CD8-positive, alpha-beta memory T cell (primary cell): ENCODE measurements around the gene RBMS3. TPM values are rescaled to one million over a fixed set of nuclear protein-coding genes. Genes with fewer than 3 reads are reported as not detected.

Experiments
- CTCF ChIA-PET: fragments of 350-600 bp; sonication (Branson Sonifier 250); formaldehyde crosslinking; loops from one replicate; lab custom pipeline; 2021; ENCODE audit warnings: antibody characterized with exemption; lab: Charles Lee
- POLR2A ChIA-PET: fragments of 350-600 bp; sonication (Branson Sonifier 250); formaldehyde crosslinking; loops from one replicate; lab custom pipeline; 2021; ENCODE audit warnings: antibody characterized with exemption; lab: Charles Lee
- DNase-seq, 5 donors: peaks; one replicate each; pipeline versions ENCODE4 v3.0.0 to v3.0.0-alpha.2; 2020 to 2022; ENCODE audit warnings: mixed read lengths in 1 of 5
- H3K27ac ChIP-seq: one replicate; pipeline ENCODE4 v1.7.0; 2013; ENCODE audit warnings: low read depth, mild to moderate bottlenecking, low read length, moderate library complexity
- H3K27me3 ChIP-seq: 2 replicates; pipeline ENCODE4 v1.7.0; 2013; ENCODE audit warnings: low read length, mild to moderate bottlenecking; ENCODE audit not compliant: insufficient read depth, poor library complexity, severe bottlenecking
- H3K36me3 ChIP-seq: 2 replicates; pipeline ENCODE4 v1.7.0; 2013; ENCODE audit warnings: mild to moderate bottlenecking, low read length, moderate library complexity; ENCODE audit not compliant: insufficient read depth
- H3K4me1 ChIP-seq: 2 replicates; pipeline ENCODE4 v1.7.0; 2013; ENCODE audit warnings: mild to moderate bottlenecking, low read length, moderate library complexity; ENCODE audit not compliant: insufficient read depth
- H3K4me3 ChIP-seq: 2 replicates; pipeline ENCODE4 v1.7.0; 2013; ENCODE audit warnings: mild to moderate bottlenecking, low read length
- H3K9me3 ChIP-seq: 2 replicates; pipeline ENCODE4 v1.7.0; 2013; ENCODE audit warnings: mild to moderate bottlenecking, low read length
- H3K27ac Mint-ChIP-seq, 8 donors: one replicate each; pipeline ENCODE4 v1.8.0; 2020 to 2021; ENCODE audit warnings: mixed read lengths in 8 of 8, mild to moderate bottlenecking in 6 of 8, inconsistent platforms in 3 of 8, moderate library complexity in 3 of 8
- H3K27me3 Mint-ChIP-seq, 2 donors: one replicate each; pipeline ENCODE4 v1.8.0; 2020 to 2021; ENCODE audit warnings: mixed read lengths in 2 of 2, mild to moderate bottlenecking in 1 of 2, moderate library complexity in 1 of 2
- H3K36me3 Mint-ChIP-seq, 3 donors: one replicate each; pipeline ENCODE4 v1.8.0; 2020 to 2021; ENCODE audit warnings: mixed read lengths in 3 of 3, inconsistent platforms in 1 of 3, mild to moderate bottlenecking in 1 of 3
- H3K4me1 Mint-ChIP-seq, 3 donors: one replicate each; pipeline ENCODE4 v1.8.0; 2020 to 2021; ENCODE audit warnings: mixed read lengths in 3 of 3, inconsistent platforms in 1 of 3, mild to moderate bottlenecking in 1 of 3
- H3K4me3 Mint-ChIP-seq, 7 donors: one replicate each; pipeline ENCODE4 v1.8.0; 2020 to 2021; ENCODE audit warnings: mixed read lengths in 7 of 7, mild to moderate bottlenecking in 6 of 7, moderate library complexity in 4 of 7, inconsistent platforms in 2 of 7
- H3K9me3 Mint-ChIP-seq, 5 donors: one replicate each; pipeline ENCODE4 v1.8.0; 2020 to 2022; ENCODE audit warnings: mixed read lengths in 5 of 5, mild to moderate bottlenecking in 3 of 5, moderate library complexity in 2 of 5, inconsistent platforms in 1 of 5
- polyA plus RNA-seq: library from polyadenylated mRNA; unstranded; fragments of 300-500 nt; fragmentation: Illumina TruSeq; gene quantifications from one replicate; pipeline ENCODE4 v1.2.3, GENCODE V29; 2021
- total RNA-seq, 2 experiments: library from RNA; stranded (reverse); gene quantifications; one replicate each; pipeline ENCODE4 v1.2.3, GENCODE V29; 2021

Gene RBMS3
- total and polyA plus RNA-seq, 3 experiments from 2014 or later, result 0.21 to 0.33 (median 0.22) TPM

- ChIA-PET POLR2A (no interaction called here), CTCF (no interaction called here)
- Histone ChIP-seq H3K27me3 (no peaks in the 10 kb centered on the region), H3K4me3 (no peak overlapping the region), H3K27ac (no peak overlapping the region), H3K4me1 (no peaks in the 10 kb centered on the region), H3K9me3 (no peaks in the 10 kb centered on the region), H3K36me3 (no peaks in the 10 kb centered on the region)
- no peak for DNase-seq
- Mint-ChIP-seq H3K27ac (no peak overlapping the region), H3K36me3 (no peaks in the 10 kb centered on the region), H3K4me3 (no peak overlapping the region), H3K27me3 (no peaks in the 10 kb centered on the region), H3K4me1 (no peaks in the 10 kb centered on the region), H3K9me3 (peaks cover 0 to 2% (median 0%) of the 10 kb centered on the region in 5 donors)
These were observed 460.4 kb downstream of the RBMS3 start for GRCh38 chr3:29741231-29741630.

DNA sequence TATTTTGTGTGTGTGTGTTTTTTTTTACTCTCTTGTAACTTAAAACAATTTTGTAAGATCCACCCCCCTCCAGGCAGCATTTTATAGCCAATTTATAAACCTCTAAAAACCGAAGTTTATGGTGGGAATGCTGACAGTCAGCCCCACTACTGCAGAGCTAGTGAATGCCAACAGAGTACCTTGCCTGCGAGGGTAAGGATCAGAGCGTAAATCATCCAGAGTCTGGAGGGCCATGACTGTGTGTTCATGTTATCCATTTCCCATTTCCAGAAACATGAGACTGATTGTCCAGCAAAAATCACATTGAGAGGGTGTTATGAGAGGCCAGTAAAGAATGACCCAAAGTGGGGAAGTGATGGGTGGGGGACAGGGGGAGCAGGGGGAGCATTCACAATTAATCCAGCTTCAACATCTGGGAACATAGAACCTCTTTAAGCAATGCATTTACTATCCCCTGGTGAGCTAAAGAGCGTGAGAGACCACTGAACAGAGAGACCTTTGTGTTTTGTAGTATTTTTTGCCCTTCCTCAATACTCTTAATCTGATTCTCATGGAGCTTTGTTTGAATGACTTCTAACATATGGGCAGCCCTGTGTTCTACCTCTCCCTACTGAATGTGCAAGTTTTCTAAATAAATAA, 464.5 kb downstream of the RBMS3 start:
- Histone ChIP-seq H3K27ac (no peak overlapping the region), H3K27me3 (no peaks in the 10 kb centered on the region), H3K4me1 (no peaks in the 10 kb centered on the region), H3K9me3 (no peaks in the 10 kb centered on the region), H3K4me3 (no peak overlapping the region), H3K36me3 (no peaks in the 10 kb centered on the region)
- H3K27ac Mint-ChIP-seq, result no peak overlapping the region
- no peak for DNase-seq
- ChIA-PET POLR2A (no interaction called here), CTCF (no interaction called here)
- no peaks in the 10 kb centered on the region for H3K4me1 Mint-ChIP-seq
- no peak overlapping the region for H3K4me3 Mint-ChIP-seq
- H3K36me3 Mint-ChIP-seq, result no peaks in the 10 kb centered on the region
- H3K9me3 Mint-ChIP-seq, result peaks cover 0 to 2% (median 0%) of the 10 kb centered on the region in 5 donors
- no peaks in the 10 kb centered on the region for H3K27me3 Mint-ChIP-seq

DNA sequence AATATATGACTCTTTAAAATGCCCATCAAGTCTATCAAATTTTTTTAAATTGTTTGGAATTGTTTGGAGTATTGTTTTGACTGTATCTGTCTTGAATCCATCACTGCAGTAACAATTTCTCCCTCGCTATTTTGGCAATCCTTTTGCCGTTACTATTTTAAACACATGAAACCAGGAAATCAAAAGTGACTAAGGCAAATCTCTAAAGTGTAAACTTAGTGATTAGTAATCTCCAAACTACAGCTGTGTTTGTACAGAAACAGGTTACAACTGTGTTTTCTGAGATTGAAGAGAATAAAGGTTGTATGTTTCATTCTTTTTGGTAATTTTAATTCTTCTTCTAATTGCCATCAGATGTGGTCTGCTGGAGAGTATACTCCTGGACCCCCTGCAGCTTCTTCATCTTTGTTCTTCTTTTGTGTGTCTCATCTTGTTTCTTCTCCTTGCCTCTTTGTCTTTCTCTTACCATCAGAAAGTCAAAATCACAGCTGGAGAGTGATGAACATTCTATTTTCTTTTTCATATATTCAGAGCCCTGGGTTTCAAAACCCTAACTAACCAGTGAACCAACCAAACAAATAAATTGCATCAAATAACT, 465.4 kb downstream of the RBMS3 start:
- Histone ChIP-seq H3K27me3 (no peaks in the 10 kb centered on the region), H3K4me3 (no peak overlapping the region), H3K9me3 (no peaks in the 10 kb centered on the region), H3K4me1 (no peaks in the 10 kb centered on the region), H3K36me3 (no peaks in the 10 kb centered on the region), H3K27ac (no peak overlapping the region)
- Mint-ChIP-seq H3K27ac (peak overlapping the region in 1 of 8 donors; percentile 11), H3K27me3 (peaks cover 0 to 2% of the 10 kb centered on the region in 2 donors), H3K36me3 (no peaks in the 10 kb centered on the region), H3K9me3 (no peaks in the 10 kb centered on the region), H3K4me3 (no peak overlapping the region), H3K4me1 (no peaks in the 10 kb centered on the region)
- ChIA-PET POLR2A (no interaction called here), CTCF (no interaction called here)
- no peak for DNase-seq

DNA sequence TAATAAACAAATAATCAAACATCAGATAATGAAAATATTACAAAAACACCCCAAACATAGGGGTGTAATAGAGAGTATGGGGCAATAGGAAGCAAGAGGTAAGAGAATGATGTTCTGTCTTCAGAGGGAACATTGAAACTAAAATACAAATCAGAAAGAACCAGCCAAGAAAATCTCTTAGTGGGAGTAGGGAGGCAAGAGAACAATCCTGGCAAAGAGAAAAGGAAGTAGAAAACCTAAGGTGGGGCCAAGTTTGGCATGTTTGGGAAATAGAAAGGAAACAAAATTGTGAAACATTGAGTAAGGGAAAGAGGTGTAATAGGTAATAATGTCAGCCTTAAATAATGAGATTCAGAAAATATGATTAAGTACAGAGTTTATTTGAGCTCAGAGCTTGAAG, 467.1 kb downstream of the RBMS3 start:
- ChIA-PET POLR2A (no interaction called here), CTCF (no interaction called here)
- Mint-ChIP-seq H3K4me3 (no peak overlapping the region), H3K36me3 (no peaks in the 10 kb centered on the region), H3K27me3 (peaks cover 0 to 2% of the 10 kb centered on the region in 2 donors), H3K9me3 (no peaks in the 10 kb centered on the region), H3K27ac (no peak overlapping the region), H3K4me1 (no peaks in the 10 kb centered on the region)
- H3K27me3 ChIP-seq, result no peaks in the 10 kb centered on the region
- no peaks in the 10 kb centered on the region for H3K4me1 ChIP-seq
- H3K4me3 ChIP-seq, result no peak overlapping the region
- H3K27ac ChIP-seq, result no peak overlapping the region
- no peaks in the 10 kb centered on the region for H3K9me3 ChIP-seq
- DNase-seq, result no peak
- no peaks in the 10 kb centered on the region for H3K36me3 ChIP-seq

GRCh38 chr3:29751647-29752314, 470.9 kb downstream of the RBMS3 start:
- H3K9me3 ChIP-seq, result no peaks in the 10 kb centered on the region
- DNase-seq, result no peak
- H3K27me3 ChIP-seq, result no peaks in the 10 kb centered on the region
- CTCF ChIA-PET, result no interaction called here
- no peaks in the 10 kb centered on the region for H3K4me1 Mint-ChIP-seq
- POLR2A ChIA-PET, result no interaction called here
- no peak overlapping the region for H3K27ac ChIP-seq
- H3K4me3 ChIP-seq, result no peak overlapping the region
- H3K9me3 Mint-ChIP-seq, result peaks cover 0 to 3% (median 0%) of the 10 kb centered on the region in 5 donors
- no peak overlapping the region for H3K27ac Mint-ChIP-seq
- H3K27me3 Mint-ChIP-seq, result peaks cover 0 to 2% of the 10 kb centered on the region in 2 donors
- no peak overlapping the region for H3K4me3 Mint-ChIP-seq
- H3K36me3 Mint-ChIP-seq, result no peaks in the 10 kb centered on the region
- no peaks in the 10 kb centered on the region for H3K36me3 ChIP-seq
- H3K4me1 ChIP-seq, result no peaks in the 10 kb centered on the region

DNA sequence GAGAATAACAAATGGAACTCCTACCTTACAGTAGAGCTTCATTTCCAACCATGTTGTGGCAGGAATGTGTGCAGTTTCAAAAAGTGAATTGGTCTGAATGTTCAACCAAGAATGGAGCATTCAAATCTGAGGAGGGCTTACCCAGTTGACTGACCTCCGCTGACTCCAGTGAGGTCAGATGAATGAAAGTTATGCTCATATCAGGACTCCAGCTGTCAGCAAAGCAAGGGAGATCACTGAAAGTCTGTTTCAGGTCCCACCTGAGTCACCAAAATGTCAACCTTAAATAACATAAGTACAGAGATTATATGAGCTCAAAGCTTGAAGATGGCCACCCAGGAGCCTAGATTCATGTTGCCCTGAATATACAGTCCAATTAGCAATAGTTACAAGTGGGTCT, 473.5 kb downstream of the RBMS3 start:
- H3K27ac Mint-ChIP-seq, result no peak overlapping the region
- Histone ChIP-seq H3K9me3 (no peaks in the 10 kb centered on the region), H3K27ac (no peak overlapping the region), H3K4me1 (no peaks in the 10 kb centered on the region), H3K4me3 (no peak overlapping the region), H3K36me3 (no peaks in the 10 kb centered on the region), H3K27me3 (no peaks in the 10 kb centered on the region)
- peaks cover 0 to 3% (median 0%) of the 10 kb centered on the region in 5 donors for H3K9me3 Mint-ChIP-seq
- H3K4me3 Mint-ChIP-seq, result no peak overlapping the region
- no peaks in the 10 kb centered on the region for H3K4me1 Mint-ChIP-seq
- DNase-seq, result no peak
- H3K36me3 Mint-ChIP-seq, result no peaks in the 10 kb centered on the region
- peaks cover 0 to 2% of the 10 kb centered on the region in 2 donors for H3K27me3 Mint-ChIP-seq
- ChIA-PET CTCF (no interaction called here), POLR2A (no interaction called here)

- H3K27me3 Mint-ChIP-seq, result peaks cover 0 to 2% of the 10 kb centered on the region in 2 donors
- no peaks in the 10 kb centered on the region for H3K36me3 Mint-ChIP-seq
- CTCF ChIA-PET, result no interaction called here
- H3K27ac Mint-ChIP-seq, result no peak overlapping the region
- Histone ChIP-seq H3K4me3 (no peak overlapping the region), H3K36me3 (no peaks in the 10 kb centered on the region), H3K4me1 (no peaks in the 10 kb centered on the region), H3K27me3 (no peaks in the 10 kb centered on the region), H3K9me3 (no peaks in the 10 kb centered on the region), H3K27ac (no peak overlapping the region)
- no peak for DNase-seq
- no peaks in the 10 kb centered on the region for H3K4me1 Mint-ChIP-seq
- POLR2A ChIA-PET, result no interaction called here
- H3K9me3 Mint-ChIP-seq, result peaks cover 0 to 3% (median 0%) of the 10 kb centered on the region in 5 donors
- no peak overlapping the region for H3K4me3 Mint-ChIP-seq
These were observed 474.5 kb downstream of the RBMS3 start for GRCh38 chr3:29755416-29755815.

- Histone ChIP-seq H3K36me3 (no peaks in the 10 kb centered on the region), H3K27ac (no peak overlapping the region), H3K27me3 (no peaks in the 10 kb centered on the region), H3K9me3 (no peaks in the 10 kb centered on the region), H3K4me3 (no peak overlapping the region), H3K4me1 (no peaks in the 10 kb centered on the region)
- H3K27ac Mint-ChIP-seq, result no peak overlapping the region
- ChIA-PET POLR2A (no interaction called here), CTCF (no interaction called here)
- H3K4me3 Mint-ChIP-seq, result no peak overlapping the region
- peaks cover 0 to 4% (median 0%) of the 10 kb centered on the region in 5 donors for H3K9me3 Mint-ChIP-seq
- no peaks in the 10 kb centered on the region for H3K27me3 Mint-ChIP-seq
- no peaks in the 10 kb centered on the region for H3K36me3 Mint-ChIP-seq
- no peaks in the 10 kb centered on the region for H3K4me1 Mint-ChIP-seq
- DNase-seq, result no peak
These were observed 476.3 kb downstream of the RBMS3 start for GRCh38 chr3:29757054-29757777.
